H9 (cell line): ENCODE data around the gene NOCT. TPM values are rescaled to one million over a fixed set of nuclear protein-coding genes. Genes with fewer than 3 reads are reported as not detected.

Source experiments
- DNase-seq: peaks from one replicate; pipeline ENCODE4 v3.0.0-alpha.2; 2017
- H2AFZ ChIP-seq: one replicate; pipeline ENCODE4 v1.6.1; 2013; ENCODE audit warnings: mild to moderate bottlenecking, low read length, control low read depth, moderate library complexity
- H2AK5ac ChIP-seq: 2 replicates; pipeline ENCODE4 v1.6.1; 2013; ENCODE audit warnings: low read length, control low read depth, mixed read lengths; ENCODE audit not compliant: insufficient read length
- H2BK120ac ChIP-seq: one replicate; pipeline ENCODE4 v1.6.1; 2013; ENCODE audit warnings: low read depth, mild to moderate bottlenecking, low read length, control low read depth, inconsistent platforms; ENCODE audit not compliant: poor library complexity, severe bottlenecking
- H2BK12ac ChIP-seq: 2 replicates; pipeline ENCODE4 v1.6.1; 2013; ENCODE audit warnings: low read length, control low read depth, mixed read lengths, low read depth; ENCODE audit not compliant: insufficient read length
- H2BK15ac ChIP-seq: 2 replicates; pipeline ENCODE4 v1.6.1; 2013; ENCODE audit warnings: low read depth, low read length, control low read depth
- H2BK20ac ChIP-seq: one replicate; pipeline ENCODE4 v1.6.1; 2013; ENCODE audit warnings: low read depth, mild to moderate bottlenecking, low read length, control low read depth, inconsistent platforms; ENCODE audit not compliant: poor library complexity, severe bottlenecking
- H2BK5ac ChIP-seq: 2 replicates; pipeline ENCODE4 v1.6.1; 2013; ENCODE audit warnings: low read length, control low read depth, mixed read lengths; ENCODE audit not compliant: insufficient read length
- H3K14ac ChIP-seq: 2 replicates; pipeline ENCODE4 v1.6.1; 2013; ENCODE audit warnings: low read length, control low read depth; ENCODE audit not compliant: insufficient read depth
- H3K18ac ChIP-seq: 2 replicates; pipeline ENCODE4 v1.6.1; 2013; ENCODE audit warnings: low read depth, mild to moderate bottlenecking, mixed read lengths, low read length, control low read depth; ENCODE audit not compliant: insufficient read length
- H3K23ac ChIP-seq: 2 replicates; pipeline ENCODE4 v1.6.1; 2013; ENCODE audit warnings: low read length, control low read depth, mixed read lengths, low read depth; ENCODE audit not compliant: insufficient read length
- H3K23me2 ChIP-seq: 2 replicates; pipeline ENCODE4 v1.6.1; 2013; ENCODE audit warnings: low read depth, mild to moderate bottlenecking, mixed read lengths, low read length, control low read depth; ENCODE audit not compliant: insufficient read length, poor library complexity, severe bottlenecking
- H3K27ac ChIP-seq: 2 replicates; pipeline ENCODE4 v1.5.1; 2013; ENCODE audit warnings: low read length, control low read depth, mixed read lengths, low read depth; ENCODE audit not compliant: insufficient read length
- H3K27me3 ChIP-seq: 2 replicates; pipeline ENCODE4 v1.6.1; 2013; ENCODE audit warnings: low read length, control low read depth, inconsistent platforms; ENCODE audit not compliant: insufficient read depth
- H3K4ac ChIP-seq: 2 replicates; pipeline ENCODE4 v1.6.1; 2013; ENCODE audit warnings: low read depth, mild to moderate bottlenecking, control low read depth, inconsistent platforms, low read length, moderate library complexity
- H3K4me1 ChIP-seq: 2 replicates; pipeline ENCODE4 v1.6.1; 2013; ENCODE audit warnings: low read length, control low read depth, inconsistent platforms; ENCODE audit not compliant: insufficient read depth
- H3K4me2 ChIP-seq: 2 replicates; pipeline ENCODE4 v1.6.1; 2013; ENCODE audit warnings: low read length, control low read depth, mixed read lengths; ENCODE audit not compliant: insufficient read length, insufficient read depth
- H3K56ac ChIP-seq: 2 replicates; pipeline ENCODE4 v1.6.1; 2013; ENCODE audit warnings: low read depth, mild to moderate bottlenecking, mixed read lengths, low read length, control low read depth; ENCODE audit not compliant: insufficient read length
- H3K79me1 ChIP-seq: 2 replicates; pipeline ENCODE4 v1.6.1; 2013; ENCODE audit warnings: low read depth, mild to moderate bottlenecking, moderate library complexity, low read length, control low read depth, inconsistent platforms; ENCODE audit not compliant: insufficient read depth, poor library complexity, severe bottlenecking
- H3K79me2 ChIP-seq: 2 replicates; pipeline ENCODE4 v1.6.1; 2013; ENCODE audit warnings: low read length, control low read depth, inconsistent platforms; ENCODE audit not compliant: insufficient read depth
- H3K9ac ChIP-seq: 2 replicates; pipeline ENCODE4 v1.6.1; 2013; ENCODE audit warnings: low read length, control low read depth, mixed read lengths; ENCODE audit not compliant: insufficient read length; ENCODE audit errors: extremely low read depth
- H3K9me3 ChIP-seq: one replicate; pipeline ENCODE4 v1.6.1; 2013; ENCODE audit warnings: low read depth, low read length, inconsistent platforms; ENCODE audit not compliant: control insufficient read depth
- H3T11ph ChIP-seq: one replicate; pipeline ENCODE4 v1.6.1; 2013; ENCODE audit warnings: mild to moderate bottlenecking, low read length, control low read depth, inconsistent platforms
- H4K20me1 ChIP-seq: one replicate; pipeline ENCODE4 v1.6.1; 2013; ENCODE audit not compliant: control insufficient read depth, insufficient read length, insufficient read depth
- H4K5ac ChIP-seq: 2 replicates; pipeline ENCODE4 v1.6.1; 2013; ENCODE audit warnings: low read depth, mild to moderate bottlenecking, mixed read lengths, low read length, control low read depth; ENCODE audit not compliant: insufficient read length
- H4K8ac ChIP-seq: replicated peaks from 2 replicates; pipeline ENCODE4 v1.6.1; 2013; ENCODE audit warnings: low read length, control low read depth, mixed read lengths, low read depth; ENCODE audit not compliant: insufficient read length
- H4K91ac ChIP-seq: 2 replicates; pipeline ENCODE4 v1.6.1; 2013; ENCODE audit warnings: low read depth, mild to moderate bottlenecking, moderate library complexity, mixed read lengths, low read length, control low read depth; ENCODE audit not compliant: insufficient read length
- H3K27ac Mint-ChIP-seq, 3 experiments: 2 replicates in 2 of 3; 3 replicates in 1 of 3; pipeline ENCODE4 v1.8.0; 2020 to 2021; ENCODE audit warnings: mixed read lengths in 3 of 3, mild to moderate bottlenecking in 1 of 3, moderate library complexity in 1 of 3
- H3K27me3 Mint-ChIP-seq: 2 replicates; pipeline ENCODE4 v1.8.0; 2021; ENCODE audit warnings: low read depth, mild to moderate bottlenecking, moderate library complexity, mixed read lengths
- H3K36me3 Mint-ChIP-seq, 3 experiments: 2 replicates in 2 of 3; 3 replicates in 1 of 3; pipeline ENCODE4 v1.8.0; 2020 to 2021; ENCODE audit warnings: low read depth in 3 of 3, mixed read lengths in 3 of 3; ENCODE audit not compliant: insufficient read depth in 1 of 3
- H3K4me1 Mint-ChIP-seq, 2 experiments: 2 replicates each; pipeline ENCODE4 v1.8.0; 2020; ENCODE audit warnings: mixed read lengths in 2 of 2
- H3K4me3 Mint-ChIP-seq, 2 experiments: 2 replicates in 1 of 2; 3 replicates in 1 of 2; pipeline ENCODE4 v1.8.0; 2020 to 2021; ENCODE audit warnings: mild to moderate bottlenecking in 2 of 2, mixed read lengths in 2 of 2, moderate library complexity in 1 of 2
- H3K9me3 Mint-ChIP-seq, 2 experiments: 2 replicates in 1 of 2; 3 replicates in 1 of 2; pipeline ENCODE4 v1.8.0; 2020; ENCODE audit warnings: mild to moderate bottlenecking in 2 of 2, mixed read lengths in 2 of 2, moderate library complexity in 1 of 2
- CTCF ChIP-seq: fragments of 200-600 bp; sonication (generic); conservative IDR thresholded peaks from 3 replicates; pipeline ENCODE4 v1.8.0; 2021; ENCODE audit warnings: antibody characterized with exemption, mild to moderate bottlenecking
- WGBS: extraction: QIAGEN DNeasy Blood & Tissue Kit; methylation state at CpG from one replicate; pipeline ENCODE4 v1.1.7; 2013; ENCODE audit warnings: missing lambda C conversion rate, low lambda C conversion rate, mixed read lengths; ENCODE audit not compliant: insufficient read length; ENCODE audit errors: extremely low coverage; 5-methylcytosine and 5-hydroxymethylcytosine counted together
- total RNA-seq: library from RNA; stranded (reverse); gene quantifications from 2 replicates; pipeline ENCODE4 v1.2.1, GENCODE V29; 2021

NOCT gene
- total RNA-seq, 1 experiment from 2014 or later: 37.3 TPM

GRCh38 chr4:139022835-139023234 lies 7.3 kb downstream of the NOCT start:
- Histone ChIP-seq H2BK15ac (no peak overlapping the region), H2BK5ac (no peak overlapping the region), H3K14ac (no peak overlapping the region), H2BK20ac (no peak overlapping the region), H3K4me2 (no peak overlapping the region), H3K18ac (no peak overlapping the region), H3K27me3 (no peaks in the 10 kb centered on the region), H2BK120ac (no peak overlapping the region), H3K79me1 (peaks cover 6% of the 10 kb centered on the region), H2AFZ (no peak overlapping the region), H4K91ac (no peak overlapping the region), H3K56ac (no peak overlapping the region), H2AK5ac (no peak overlapping the region), H3K9me3 (no peaks in the 10 kb centered on the region), H3K23ac (no peak overlapping the region), H3K4ac (no peak overlapping the region), H4K5ac (no peak overlapping the region), H3K9ac (no peak overlapping the region), H3K23me2 (no peaks in the 10 kb centered on the region), H4K8ac (no peak overlapping the region), H3K4me1 (peaks cover 5% of the 10 kb centered on the region; the same call in 1 of the 2 replicates), H3K79me2 (peaks cover 65% of the 10 kb centered on the region), H4K20me1 (no peaks in the 10 kb centered on the region), H3T11ph (no peak overlapping the region), H2BK12ac (no peak overlapping the region), H3K27ac (no peak overlapping the region)
- Mint-ChIP-seq H3K4me3 (no peak overlapping the region), H3K4me1 (peaks cover 58 to 60% of the 10 kb centered on the region in 2 experiments), H3K27me3 (no peaks in the 10 kb centered on the region), H3K9me3 (no peaks in the 10 kb centered on the region), H3K36me3 (peaks cover 9 to 19% (median 18%) of the 10 kb centered on the region in 3 experiments), H3K27ac (no peak overlapping the region; a peak in 1 of 7 replicates)
- TF ChIP-seq CTCF: no peak
- DNase-seq: no peak
- WGBS: no CpG with 5 or more reads among the region's 5 CpGs
